NOMO-1 treated with dmso at 0.1 percent for 144 hours (cell line): ENCODE measurements around the gene CEMIP2.

ENCODE experiments used
- DNase-seq: peaks from one replicate; lab custom pipeline; 2025; ENCODE audit not compliant: unreplicated experiment; lab: John Stamatoyannopoulos, UW

The CEMIP2 gene

GRCh38 chr9:71752928-71753327 is 15.4 kb downstream of the CEMIP2 start:
- no peak for DNase-seq

DNA sequence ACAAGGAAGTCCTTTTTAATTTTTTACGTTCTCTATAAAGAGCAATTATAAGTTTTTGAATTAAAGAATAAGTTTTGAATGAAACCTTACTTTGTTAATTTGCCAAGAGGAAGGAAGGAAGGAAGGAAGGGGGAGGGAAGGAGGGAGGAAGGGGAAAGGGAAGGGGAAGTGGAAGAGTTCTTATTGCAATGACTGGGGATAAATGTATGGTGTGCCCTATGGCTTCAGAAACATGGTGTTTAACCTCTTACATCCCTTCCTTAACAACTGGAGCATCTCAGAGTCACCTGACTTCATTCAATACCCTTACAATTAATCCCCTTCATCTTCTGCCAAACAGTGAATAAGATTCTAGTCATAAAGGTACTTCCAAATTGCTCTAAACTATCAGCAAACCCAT is 16.0 kb downstream of the CEMIP2 start:
- no peak for DNase-seq

- DNase-seq: peak; percentile 16
Observed at GRCh38 chr9:71748280-71748743, 20.0 kb downstream of the CEMIP2 start.

DNA sequence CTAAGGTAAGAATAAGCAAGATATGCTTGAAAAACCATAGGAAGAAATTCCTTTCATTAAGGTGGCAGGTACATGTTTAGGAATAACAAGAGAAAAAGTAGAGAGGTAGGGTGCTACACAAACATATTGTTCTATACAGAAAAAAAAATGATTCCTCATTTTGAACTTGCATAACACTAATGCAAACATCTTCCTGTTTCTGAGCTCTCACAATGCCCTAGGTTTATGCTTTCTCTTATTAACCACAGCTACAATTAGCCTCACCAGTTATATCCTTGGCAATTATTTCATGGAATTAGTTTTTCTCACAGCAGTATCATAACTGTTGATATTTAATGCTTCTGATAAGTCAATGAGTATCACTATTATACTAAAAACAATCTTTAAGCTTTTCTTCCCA is 20.7 kb downstream of the CEMIP2 start:
- peak; percentile 46 for DNase-seq

- DNase-seq: no peak
Observed at GRCh38 chr9:71746758-71747125, 21.6 kb downstream of the CEMIP2 start.

GRCh38 chr9:71746023-71746757 is 22.1 kb downstream of the CEMIP2 start:
- DNase-seq: no peak

DNA sequence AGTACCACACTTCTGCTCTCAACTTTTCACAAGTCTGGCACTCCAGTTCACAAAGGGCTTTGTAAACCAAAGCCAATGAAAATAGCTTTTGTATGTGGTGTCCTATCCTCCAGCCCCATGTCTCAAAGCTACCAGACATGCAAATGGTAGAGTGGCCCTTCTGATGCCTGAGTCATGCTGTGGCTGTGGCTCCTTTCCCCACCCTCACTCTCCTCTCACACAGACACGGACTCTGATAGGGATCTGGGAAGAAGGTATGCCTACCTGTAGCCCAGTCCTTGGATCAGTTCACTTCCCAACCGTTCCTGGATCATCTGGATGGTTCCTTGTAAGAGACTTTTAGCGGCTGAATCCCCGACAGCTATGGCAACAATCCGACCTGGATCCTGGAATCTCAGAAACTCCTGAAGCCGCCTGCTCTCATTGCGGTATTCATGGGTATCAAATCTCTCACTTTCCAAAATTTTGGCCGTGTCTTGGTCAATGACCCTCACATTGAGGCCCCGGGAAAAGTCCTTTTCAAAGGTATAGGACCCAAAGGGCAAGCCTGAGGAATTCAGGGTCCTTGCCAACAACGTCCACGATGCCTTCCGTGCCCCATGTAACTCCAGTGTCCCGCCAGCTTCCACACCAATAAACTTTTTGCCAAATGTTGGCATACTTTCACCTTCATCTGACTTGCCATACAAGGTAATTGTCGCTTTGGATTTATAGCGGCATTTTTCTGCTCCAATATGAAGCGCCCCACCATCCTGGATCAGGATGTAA is 23.4 kb downstream of the CEMIP2 start:
- no peak for DNase-seq

- DNase-seq: peak; percentile 20
Observed at GRCh38 chr9:71743882-71744281, 24.4 kb downstream of the CEMIP2 start.

- DNase-seq: no peak
Observed at GRCh38 chr9:71743217-71743705, 25.1 kb downstream of the CEMIP2 start.

DNA sequence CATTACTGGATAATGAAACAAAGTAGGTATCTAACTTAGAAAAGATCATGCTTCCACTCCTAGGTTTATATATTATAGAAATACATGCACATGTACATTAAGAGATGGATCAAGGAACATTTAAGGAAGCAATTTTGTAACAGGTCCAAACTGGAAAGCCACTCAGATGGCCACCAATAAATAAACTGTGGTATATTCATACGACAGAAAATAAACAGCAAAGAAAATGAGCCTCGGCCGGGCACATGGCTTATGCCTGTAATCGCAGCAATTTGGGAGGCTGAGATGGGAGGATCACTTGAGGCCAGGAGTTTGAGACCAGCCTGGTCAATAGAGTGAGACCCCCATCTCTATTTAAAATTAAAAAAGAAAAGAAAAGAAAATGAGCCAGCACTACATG is 25.6 kb downstream of the CEMIP2 start:
- no peak for DNase-seq

DNA sequence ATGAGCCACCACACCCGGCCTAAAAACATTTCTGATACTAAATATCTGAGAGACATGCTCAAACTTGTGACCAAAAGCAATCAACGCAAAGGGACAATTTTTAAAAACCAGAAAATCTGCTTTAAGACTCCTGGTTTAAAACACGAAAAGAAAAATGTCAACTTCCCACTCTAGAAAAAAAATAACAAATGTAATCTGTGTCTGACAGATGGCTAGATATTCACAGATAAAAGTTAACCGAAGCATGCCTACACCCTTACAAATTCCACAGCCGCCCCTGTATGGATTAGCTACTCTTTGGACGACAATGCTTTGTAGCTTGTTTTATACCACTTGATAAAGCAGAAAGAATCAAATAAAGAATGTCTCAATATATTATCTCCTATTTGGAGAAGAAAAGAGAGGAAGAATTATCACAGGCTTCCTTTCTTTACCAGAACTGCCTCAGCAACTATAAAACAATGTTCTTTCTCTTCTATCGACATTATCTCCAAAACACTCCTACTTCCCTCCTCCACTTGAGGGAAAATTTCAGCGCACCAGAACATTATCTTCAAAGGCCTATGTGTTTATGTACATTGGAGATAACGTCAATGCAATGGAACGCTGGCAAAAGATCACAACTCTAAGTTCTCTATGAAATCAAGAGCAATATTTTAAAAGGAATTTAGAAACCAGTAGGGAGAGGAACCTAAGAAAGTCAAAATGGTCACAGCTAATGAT is 26.2 kb downstream of the CEMIP2 start:
- DNase-seq: no peak

DNA sequence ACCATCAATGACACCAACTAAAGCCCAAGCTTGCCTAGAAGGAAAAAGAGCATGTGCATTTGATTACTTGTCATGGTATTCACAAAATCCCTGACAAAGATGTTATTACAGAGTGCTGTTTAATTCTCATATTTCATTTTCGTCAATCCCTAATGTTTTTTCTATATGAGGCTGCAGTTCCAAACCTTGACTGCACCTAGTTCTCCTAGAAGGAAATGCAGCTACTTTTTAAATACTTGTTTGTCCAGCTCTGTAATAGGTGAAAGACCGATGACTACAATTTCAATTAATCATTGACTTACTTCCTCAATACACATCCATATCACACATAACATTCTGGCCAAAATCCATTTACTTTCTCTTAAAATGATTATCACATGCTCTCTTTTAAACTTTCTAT is 28.1 kb downstream of the CEMIP2 start:
- no peak for DNase-seq

DNA sequence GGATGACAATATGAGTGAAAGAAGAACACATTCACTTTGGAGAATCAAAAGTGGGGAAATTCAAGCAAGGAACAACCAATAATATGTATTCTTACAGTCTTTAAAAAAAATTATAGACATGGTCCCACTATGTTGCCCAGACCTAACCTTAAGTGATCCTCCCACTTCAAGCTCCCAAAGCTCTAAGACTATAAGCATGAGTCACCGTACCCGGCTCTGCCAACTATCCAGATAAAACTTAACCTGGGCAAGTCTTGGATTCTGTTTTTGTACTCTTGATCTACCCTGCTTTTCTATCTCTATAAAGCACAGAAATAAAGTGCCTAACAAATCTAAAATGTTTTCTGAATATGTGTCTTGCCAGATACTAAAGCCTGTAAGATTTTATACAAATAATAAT is 30.9 kb downstream of the CEMIP2 start:
- DNase-seq: no peak

DNA sequence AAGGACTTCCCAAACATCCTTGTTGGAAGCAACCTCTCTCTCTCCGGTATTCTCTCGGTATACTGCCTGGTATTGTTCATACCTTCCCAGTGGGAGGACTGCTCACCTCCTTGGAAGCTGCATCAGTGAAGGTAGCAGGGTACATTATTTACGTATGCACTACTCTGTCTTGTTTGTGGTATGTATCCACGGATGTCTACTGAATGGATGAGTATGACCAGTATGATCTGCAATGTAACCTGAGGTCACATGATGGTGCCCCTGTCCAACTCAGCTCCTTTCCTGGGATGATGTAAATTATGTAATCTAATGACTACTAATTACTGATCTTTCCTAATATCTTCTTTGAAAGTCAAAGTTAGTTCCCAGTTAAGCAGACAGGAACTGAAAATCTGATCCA is 32.1 kb downstream of the CEMIP2 start:
- no peak for DNase-seq

- DNase-seq: no peak
Observed at GRCh38 chr9:71734950-71735349, 33.4 kb downstream of the CEMIP2 start.

DNA sequence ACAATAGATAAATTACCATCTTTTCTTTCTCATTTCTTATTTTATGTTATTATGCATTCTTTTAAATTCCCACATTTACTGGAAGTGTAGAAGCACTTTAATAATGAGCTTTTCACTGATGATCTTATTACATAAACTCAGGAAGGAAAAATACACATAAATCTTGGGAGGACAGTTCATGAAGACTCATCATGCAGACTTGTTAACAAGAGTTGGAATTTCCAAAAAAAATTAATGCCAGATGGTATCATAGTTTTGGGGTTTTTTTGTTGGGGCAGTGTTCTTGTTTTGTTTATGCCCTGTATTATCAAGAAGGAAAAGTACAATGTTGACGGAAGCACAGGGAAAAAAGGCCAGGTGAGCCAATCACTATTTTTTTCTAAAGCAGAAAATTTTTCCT is 35.1 kb downstream of the CEMIP2 start:
- DNase-seq: no peak

DNA sequence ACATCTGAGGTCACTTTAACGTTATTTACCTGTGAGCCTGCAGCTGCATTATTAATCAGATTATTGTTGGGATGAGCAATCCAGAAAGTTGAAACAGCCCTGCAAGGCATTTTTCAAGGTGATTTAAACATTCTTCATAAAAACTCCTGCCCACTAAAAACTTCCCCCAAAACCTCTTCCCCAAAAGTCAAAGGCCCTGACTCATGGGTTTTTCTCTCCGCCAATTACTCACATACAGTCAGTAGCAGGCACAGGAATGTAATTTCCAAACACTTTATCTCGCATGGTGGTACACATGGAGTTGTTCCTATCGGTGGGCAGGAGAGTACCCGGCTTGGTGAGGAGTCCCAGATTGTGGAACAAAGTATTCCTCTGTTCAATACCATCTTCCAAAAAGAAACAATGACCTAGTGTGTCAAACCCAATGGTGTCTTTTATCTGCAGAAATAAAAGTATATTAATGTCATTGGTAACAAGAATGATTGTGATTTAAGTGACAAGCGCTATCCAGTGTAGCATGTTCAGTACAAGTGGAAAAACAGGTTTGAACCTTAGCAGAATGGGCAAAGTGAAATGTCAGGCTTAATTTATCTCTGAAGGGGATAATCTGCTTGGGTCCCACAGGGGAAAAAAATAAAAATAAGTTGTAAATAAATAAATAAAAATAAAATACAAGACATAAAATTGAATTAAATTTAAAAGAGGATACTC is 38.3 kb downstream of the CEMIP2 start:
- DNase-seq: no peak

- no peak for DNase-seq
Observed at GRCh38 chr9:71726723-71727122, 41.6 kb downstream of the CEMIP2 start.

DNA sequence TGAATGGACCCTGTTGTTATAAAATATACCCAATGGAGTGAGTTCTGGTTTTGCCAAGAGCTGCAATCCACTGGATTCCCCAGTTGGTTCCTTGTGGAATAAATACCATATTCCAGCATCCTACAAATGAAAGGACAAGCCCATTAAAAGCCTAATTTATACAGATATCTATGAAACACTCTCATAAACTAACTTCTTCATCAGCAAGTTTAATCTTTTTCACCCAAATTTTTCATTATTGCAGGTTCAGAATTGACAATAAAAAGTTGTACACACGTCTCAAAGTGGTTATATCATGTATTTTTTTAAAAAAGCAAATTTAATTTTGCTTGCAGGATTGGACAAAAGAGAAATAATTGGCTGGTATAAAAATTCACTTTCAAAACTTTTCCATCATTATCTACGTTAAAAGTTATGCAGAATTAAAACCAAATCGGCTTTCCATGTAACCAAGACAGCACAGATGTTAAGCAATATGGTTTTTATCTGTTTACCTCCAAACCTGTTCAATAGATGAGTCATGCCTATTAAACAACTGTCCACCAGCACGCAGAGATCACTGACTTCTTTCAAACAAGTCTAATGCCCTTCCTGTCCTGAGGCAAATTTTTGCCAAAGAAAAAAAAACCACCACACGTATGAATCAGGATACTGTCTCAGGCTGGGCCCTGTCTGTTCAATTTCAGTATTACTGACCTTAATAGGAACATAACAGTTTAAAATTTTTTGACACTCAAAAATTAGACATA is 42.5 kb downstream of the CEMIP2 start:
- DNase-seq: no peak

DNA sequence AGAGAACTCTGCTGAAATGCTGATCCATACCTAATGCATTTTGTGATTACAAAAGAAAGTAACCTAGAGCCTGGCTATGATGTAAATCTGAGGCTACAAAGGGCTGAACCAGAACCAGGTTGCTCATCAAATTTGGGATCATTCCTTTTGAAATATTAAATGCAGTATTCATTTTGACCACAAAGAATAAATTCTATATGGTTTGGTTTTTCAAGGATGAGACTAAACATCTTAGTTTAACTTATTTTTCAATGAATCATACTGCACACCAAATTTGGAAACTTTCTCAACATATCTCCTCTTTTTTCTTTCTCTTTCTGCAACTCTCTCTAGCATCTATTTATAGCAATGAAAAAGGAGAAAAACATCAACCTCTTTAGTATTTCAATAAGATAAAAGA is 46.5 kb downstream of the CEMIP2 start:
- no peak for DNase-seq
